Coronary artery (tissue), 2 donors: ENCODE data around the gene CEP85L.

Experiments
- DNase-seq: peaks from one replicate; pipeline ENCODE4 v3.0.0-alpha.2; 2017; ENCODE audit warnings: low spot score
- H3K27ac ChIP-seq, 2 donors: fragments of 200-600 bp; sonication (generic); one replicate each; pipeline ENCODE4 v1.5.1; 2016 to 2019
- H3K4me3 ChIP-seq: fragments of 200-600 bp; sonication (generic); 2 replicates; pipeline ENCODE4 v1.5.1; 2016; ENCODE audit warnings: mild to moderate bottlenecking, moderate library complexity
- CTCF ChIP-seq: fragments of 200-600 bp; sonication (generic); IDR thresholded peaks from one replicate; pipeline ENCODE4 v1.5.1; 2019; ENCODE audit warnings: antibody characterized with exemption

CEP85L gene

GRCh38 chr6:118674772-118675171 lies 23.4 kb upstream of the CEP85L start:
- Histone ChIP-seq H3K4me3 (no peak overlapping the region), H3K27ac (no peak overlapping the region)
- TF ChIP-seq CTCF: no peak
- no peak for DNase-seq

GRCh38 chr6:118672678-118673077 lies 21.3 kb upstream of the CEP85L start:
- no peak for DNase-seq
- TF ChIP-seq CTCF: no peak
- H3K27ac ChIP-seq: no peak overlapping the region
- no peak overlapping the region for H3K4me3 ChIP-seq

GRCh38 chr6:118669561-118669960 lies 18.2 kb upstream of the CEP85L start:
- TF ChIP-seq CTCF: no peak
- Histone ChIP-seq H3K4me3 (no peak overlapping the region), H3K27ac (no peak overlapping the region)
- no peak for DNase-seq

- H3K4me3 ChIP-seq: no peak overlapping the region
- no peak overlapping the region for H3K27ac ChIP-seq
- no peak for TF ChIP-seq CTCF
- DNase-seq: no peak
Observed at GRCh38 chr6:118668761-118669385, 17.5 kb upstream of the CEP85L start.

- Histone ChIP-seq H3K4me3 (no peak overlapping the region), H3K27ac (no peak overlapping the region)
- no peak for TF ChIP-seq CTCF
- DNase-seq: no peak
Observed at GRCh38 chr6:118667988-118668387, 16.6 kb upstream of the CEP85L start.

GRCh38 chr6:118665011-118665410 lies 13.6 kb upstream of the CEP85L start:
- no peak for DNase-seq
- no peak for TF ChIP-seq CTCF
- Histone ChIP-seq H3K27ac (no peak overlapping the region), H3K4me3 (no peak overlapping the region)
